SU-DHL-6 (cell line): ENCODE data around the gene CACNA1G.

Experiments used
- H2AFZ ChIP-seq: fragments of 200-600 bp; sonication (generic); 2 replicates; pipeline ENCODE4 v1.6.1; 2014; ENCODE audit warnings: low read depth, mild to moderate bottlenecking, moderate library complexity, mixed read lengths, antibody characterized with exemption, low read length; ENCODE audit not compliant: severe bottlenecking
- H3F3A ChIP-seq: fragments of 200-600 bp; shearing (Covaris generic); 2 replicates; pipeline ENCODE4 v1.6.0; 2016; ENCODE audit warnings: antibody characterized with exemption, mild to moderate bottlenecking; ENCODE audit not compliant: insufficient read depth
- H3K27ac ChIP-seq: fragments of 200-600 bp; sonication (generic); 2 replicates; pipeline ENCODE4 v1.5.1; 2016; ENCODE audit warnings: low read depth, mild to moderate bottlenecking, low read length, moderate library complexity, mixed read lengths
- H3K27me3 ChIP-seq: fragments of 200-600 bp; sonication (generic), shearing (Covaris generic); 2 replicates; pipeline ENCODE4 v1.6.0; 2014; ENCODE audit warnings: mild to moderate bottlenecking, low read length
- H3K36me3 ChIP-seq: fragments of 200-600 bp; sonication (generic); 2 replicates; pipeline ENCODE4 v1.6.1; 2014; ENCODE audit warnings: mild to moderate bottlenecking, low read length, mixed read lengths
- H3K4me2 ChIP-seq: fragments of 300-600, 200-600 bp; shearing (Covaris generic), sonication (generic); 2 replicates; pipeline ENCODE4 v1.6.0; 2014; ENCODE audit warnings: low read length, low read depth, mild to moderate bottlenecking; ENCODE audit not compliant: poor library complexity, severe bottlenecking
- H3K4me3 ChIP-seq: fragments of 200-600 bp; sonication (generic); 2 replicates; pipeline ENCODE4 v1.5.1; 2014; ENCODE audit warnings: antibody characterized with exemption, low read length, mild to moderate bottlenecking, mixed read lengths; ENCODE audit not compliant: insufficient read depth, poor library complexity, severe bottlenecking
- H3K79me2 ChIP-seq: fragments of 200-600 bp; sonication (generic); 2 replicates; pipeline ENCODE4 v1.6.1; 2014; ENCODE audit warnings: mild to moderate bottlenecking, low read length, moderate library complexity; ENCODE audit not compliant: insufficient read depth
- H3K9ac ChIP-seq: fragments of 200-600 bp; sonication (generic); 2 replicates; pipeline ENCODE4 v1.7.0; 2014; ENCODE audit warnings: mild to moderate bottlenecking, low read length
- H3K9me2 ChIP-seq: fragments of 200-600 bp; sonication (generic); replicated peaks from 2 replicates; pipeline ENCODE4 v1.6.1; 2014; ENCODE audit warnings: low read length; ENCODE audit not compliant: insufficient read depth
- H3K9me3 ChIP-seq: fragments of 200-600 bp; sonication (generic); 2 replicates; pipeline ENCODE4 v1.6.1; 2014; ENCODE audit warnings: low read length, mixed read lengths; ENCODE audit not compliant: insufficient read depth
- H4K20me1 ChIP-seq: fragments of 200-600 bp; sonication (generic); 2 replicates; pipeline ENCODE4 v1.6.1; 2014; ENCODE audit warnings: low read depth, mild to moderate bottlenecking, antibody characterized with exemption, low read length, moderate library complexity, mixed read lengths
- CTCF ChIP-seq: fragments of 200-600 bp; sonication (generic); IDR thresholded peaks from one replicate; pipeline ENCODE4 v1.5.1; 2017; ENCODE audit warnings: antibody characterized with exemption, mild to moderate bottlenecking, low read length, moderate library complexity; ENCODE audit not compliant: insufficient read depth, poor library complexity, severe bottlenecking
- EZH2phosphoT487 ChIP-seq: fragments of 200-600 bp; sonication (generic), shearing (Covaris generic); conservative IDR thresholded peaks from 2 replicates; pipeline ENCODE4 v1.6.1; 2018; ENCODE audit warnings: mild to moderate bottlenecking, antibody characterized with exemption, low read length, moderate library complexity, mixed read lengths

The CACNA1G gene

GRCh38 chr17:50634915-50635731, 74.6 kb downstream of the CACNA1G start:
- no peaks in the 10 kb centered on the region for H3K9me2 ChIP-seq
- no peaks in the 10 kb centered on the region for H3K27me3 ChIP-seq
- H4K20me1 ChIP-seq: no peaks in the 10 kb centered on the region
- H3K4me3 ChIP-seq: no peak overlapping the region
- H3K9ac ChIP-seq: no peak overlapping the region
- no peaks in the 10 kb centered on the region for H3F3A ChIP-seq
- H3K27ac ChIP-seq: no peak overlapping the region
- H2AFZ ChIP-seq: no peak overlapping the region
- no peak overlapping the region for H3K4me2 ChIP-seq
- H3K79me2 ChIP-seq: no peaks in the 10 kb centered on the region
- H3K36me3 ChIP-seq: no peaks in the 10 kb centered on the region
- no peaks in the 10 kb centered on the region for H3K9me3 ChIP-seq
- no peak for TF ChIP-seq EZH2phosphoT487
- TF ChIP-seq CTCF: no peak

GRCh38 chr17:50635732-50635981, 75.1 kb downstream of the CACNA1G start:
- Histone ChIP-seq H3K4me3 (no peak overlapping the region), H3K79me2 (no peaks in the 10 kb centered on the region), H4K20me1 (no peaks in the 10 kb centered on the region), H3K36me3 (no peaks in the 10 kb centered on the region), H3K27ac (no peak overlapping the region), H3K4me2 (no peak overlapping the region), H3K9me3 (no peaks in the 10 kb centered on the region), H2AFZ (no peak overlapping the region), H3K9me2 (no peaks in the 10 kb centered on the region), H3K9ac (no peak overlapping the region), H3K27me3 (no peaks in the 10 kb centered on the region), H3F3A (no peaks in the 10 kb centered on the region)
- TF ChIP-seq EZH2phosphoT487 (no peak), CTCF (no peak)

- Histone ChIP-seq H3K9ac (no peak overlapping the region), H3K4me2 (no peak overlapping the region), H3K79me2 (no peaks in the 10 kb centered on the region), H3K27ac (no peak overlapping the region), H4K20me1 (no peaks in the 10 kb centered on the region), H2AFZ (no peak overlapping the region), H3K27me3 (no peaks in the 10 kb centered on the region), H3K4me3 (no peak overlapping the region), H3K36me3 (no peaks in the 10 kb centered on the region), H3K9me2 (no peaks in the 10 kb centered on the region), H3F3A (no peaks in the 10 kb centered on the region), H3K9me3 (no peaks in the 10 kb centered on the region)
- TF ChIP-seq CTCF (no peak), EZH2phosphoT487 (no peak)
Observed at GRCh38 chr17:50635982-50636803, 75.7 kb downstream of the CACNA1G start.
